OCI-LY1 (cell line): ENCODE data around the gene LMTK3.
"Not testable (repeated sequence)": the region's sequence is repeated elsewhere in the genome, so short reads cannot be mapped to it uniquely, and the experiment has no call there.

Experiments
- H2AFZ ChIP-seq: fragments of 200-600 bp; sonication (generic), shearing (Covaris generic); 2 replicates; pipeline ENCODE4 v1.6.0; 2014; ENCODE audit warnings: antibody characterized with exemption, mild to moderate bottlenecking, low read length
- H3F3A ChIP-seq: fragments of 200-600 bp; sonication (generic), shearing (Covaris generic); 2 replicates; pipeline ENCODE4 v1.6.0; 2014; ENCODE audit warnings: mild to moderate bottlenecking, antibody characterized with exemption, low read length, moderate library complexity; ENCODE audit not compliant: insufficient read depth
- H3K27ac ChIP-seq: fragments of 200-600 bp; sonication (generic); 2 replicates; pipeline ENCODE4 v1.5.1; 2014; ENCODE audit warnings: low read length, mixed run types, mild to moderate bottlenecking, low read depth; ENCODE audit not compliant: poor library complexity, severe bottlenecking
- H3K27me3 ChIP-seq: fragments of 200-600 bp; sonication (generic); 2 replicates; pipeline ENCODE4 v1.6.0; 2014; ENCODE audit warnings: antibody characterized with exemption, mild to moderate bottlenecking, low read length, moderate library complexity; ENCODE audit not compliant: insufficient read depth
- H3K36me3 ChIP-seq: fragments of 200-600 bp; sonication (generic); 2 replicates; pipeline ENCODE4 v1.6.1; 2014; ENCODE audit warnings: mild to moderate bottlenecking, antibody characterized with exemption, low read length, moderate library complexity, mixed read lengths; ENCODE audit not compliant: insufficient read depth
- H3K4me1 ChIP-seq: fragments of 200-600 bp; sonication (generic); 2 replicates; pipeline ENCODE4 v1.5.1; 2014; ENCODE audit warnings: mild to moderate bottlenecking, low read length, moderate library complexity; ENCODE audit not compliant: insufficient read depth, severe bottlenecking
- H3K4me2 ChIP-seq: fragments of 200-600 bp; sonication (generic), shearing (Covaris generic); 2 replicates; pipeline ENCODE4 v1.6.1; 2014; ENCODE audit warnings: low read length
- H3K4me3 ChIP-seq: fragments of 200-600 bp; sonication (generic); 2 replicates; pipeline ENCODE4 v1.5.1; 2014; ENCODE audit warnings: low read length, low read depth, mild to moderate bottlenecking, mixed read lengths; ENCODE audit not compliant: poor library complexity, severe bottlenecking
- H3K79me2 ChIP-seq: fragments of 200-600 bp; shearing (Covaris generic); 2 replicates; pipeline ENCODE4 v1.6.1; 2016; ENCODE audit warnings: mixed run types, low read length, mixed read lengths; ENCODE audit not compliant: insufficient read depth
- H3K9ac ChIP-seq: fragments of 200-600 bp; sonication (generic), shearing (Covaris generic); 2 replicates; pipeline ENCODE4 v1.6.1; 2014; ENCODE audit warnings: mild to moderate bottlenecking, low read length, mixed read lengths
- H3K9me2 ChIP-seq: fragments of 200-600 bp; sonication (generic), shearing (Covaris generic); 2 replicates; pipeline ENCODE4 v1.6.1; 2014; ENCODE audit warnings: low read depth, mild to moderate bottlenecking, low read length, mixed read lengths
- H3K9me3 ChIP-seq: fragments of 200-600 bp; shearing (Covaris generic); 2 replicates; pipeline ENCODE4 v1.6.1; 2014; ENCODE audit warnings: low read length, mixed read lengths
- H4K20me1 ChIP-seq: fragments of 200-600 bp; sonication (generic), shearing (Covaris generic); 2 replicates; pipeline ENCODE4 v1.6.0; 2016; ENCODE audit warnings: mild to moderate bottlenecking, low read length; ENCODE audit not compliant: insufficient read depth
- CTCF ChIP-seq: fragments of 200-600 bp; sonication (generic), shearing (Covaris generic); IDR thresholded peaks from 2 replicates; pipeline ENCODE4 v1.5.1; 2017; ENCODE audit warnings: mild to moderate bottlenecking, antibody characterized with exemption, low read length, moderate library complexity, mixed read lengths
- EZH2 ChIP-seq: fragments of 200-600 bp; sonication (generic), shearing (Covaris generic); IDR thresholded peaks from 2 replicates; pipeline ENCODE4 v1.8.0; 2017; ENCODE audit warnings: borderline replicate concordance, mixed run types, mild to moderate bottlenecking, antibody characterized with exemption, low read length, moderate library complexity, mixed read lengths

LMTK3 gene

GRCh38 chr19:48541813-48542212 lies 30.2 kb upstream of the LMTK3 start:
- no peak for TF ChIP-seq EZH2
- no peak for TF ChIP-seq CTCF
- Histone ChIP-seq H3K9me3 (no peaks in the 10 kb centered on the region), H3K27ac (no peak overlapping the region), H3K79me2 (no peaks in the 10 kb centered on the region), H3K36me3 (no peaks in the 10 kb centered on the region), H3K4me3 (no peak overlapping the region), H3K9me2 (no peaks in the 10 kb centered on the region), H2AFZ (no peak overlapping the region), H3K9ac (no peak overlapping the region), H3K4me1 (no peaks in the 10 kb centered on the region), H3F3A (no peaks in the 10 kb centered on the region), H4K20me1 (no peaks in the 10 kb centered on the region), H3K4me2 (no peak overlapping the region), H3K27me3 (0 out of 2 replicates have a peak, but pooled peaks cover 3% of the 10 kb centered on the region)

- H3K4me2 ChIP-seq, result no peak overlapping the region
- no peaks in the 10 kb centered on the region for H3K4me1 ChIP-seq
- no peaks in the 10 kb centered on the region for H3K9me3 ChIP-seq
- no peak overlapping the region for H2AFZ ChIP-seq
- no peaks in the 10 kb centered on the region for H3K27me3 ChIP-seq
- H3K27ac ChIP-seq, result no peak overlapping the region
- H3K9me2 ChIP-seq, result no peaks in the 10 kb centered on the region
- H3K36me3 ChIP-seq, result no peaks in the 10 kb centered on the region
- H3K4me3 ChIP-seq, result no peak overlapping the region
- H3F3A ChIP-seq, result no peaks in the 10 kb centered on the region
- no peak for TF ChIP-seq EZH2
- no peak for TF ChIP-seq CTCF
- H3K79me2 ChIP-seq, result no peaks in the 10 kb centered on the region
- H3K9ac ChIP-seq, result no peak overlapping the region
- H4K20me1 ChIP-seq, result no peaks in the 10 kb centered on the region
Measured at GRCh38 chr19:48540110-48540509, 28.5 kb upstream of the LMTK3 start.

- no peak overlapping the region for H2AFZ ChIP-seq
- H3K27ac ChIP-seq, result no peak overlapping the region
- H3K4me1 ChIP-seq, result no peaks in the 10 kb centered on the region
- H3F3A ChIP-seq, result no peaks in the 10 kb centered on the region
- no peaks in the 10 kb centered on the region for H3K27me3 ChIP-seq
- TF ChIP-seq CTCF (no peak), EZH2 (no peak)
- no peak overlapping the region for H3K4me3 ChIP-seq
- no peaks in the 10 kb centered on the region for H4K20me1 ChIP-seq
- no peak overlapping the region for H3K9ac ChIP-seq
- H3K9me3 ChIP-seq, result no peaks in the 10 kb centered on the region
- H3K79me2 ChIP-seq, result no peaks in the 10 kb centered on the region
- H3K4me2 ChIP-seq, result no peak overlapping the region
- no peaks in the 10 kb centered on the region for H3K9me2 ChIP-seq
- no peaks in the 10 kb centered on the region for H3K36me3 ChIP-seq
Measured at GRCh38 chr19:48539503-48540096, 28.0 kb upstream of the LMTK3 start.

- not testable (repeated sequence) for H3K4me3 ChIP-seq, H3K36me3 ChIP-seq, H3K9me3 ChIP-seq, H3F3A ChIP-seq, H2AFZ ChIP-seq, H3K4me2 ChIP-seq, H3K4me1 ChIP-seq, H3K79me2 ChIP-seq, H3K9me2 ChIP-seq, H3K27ac ChIP-seq, H3K9ac ChIP-seq, H4K20me1 ChIP-seq, H3K27me3 ChIP-seq
Measured at GRCh38 chr19:48538057-48538456, 26.4 kb upstream of the LMTK3 start.
